Upper lobe of left lung (tissue), 4 donors: Measurements from ENCODE around the gene ERC1.

ENCODE experiments used
- EP300 ChIP-seq, 4 donors: sonication (generic); formaldehyde crosslinking; IDR thresholded peaks; one replicate each; pipeline ENCODE4 v1.5.1; 2017; ENCODE audit warnings: antibody characterized with exemption in 4 of 4, control low read depth in 2 of 4
- POLR2A ChIP-seq, 4 donors: fragments of 450-650 bp; IDR thresholded peaks; one replicate each; pipeline ENCODE4 v1.5.1; 2016 to 2017; ENCODE audit warnings: antibody characterized with exemption in 4 of 4, mild to moderate bottlenecking in 2 of 4
- POLR2AphosphoS5 ChIP-seq, 2 donors: sonication (generic); formaldehyde crosslinking; IDR thresholded peaks; one replicate each; pipeline ENCODE4 v1.5.1; 2017; ENCODE audit warnings: antibody characterized with exemption in 2 of 2
- TF ChIP-seq, protein P1 (sequence below), 6 experiments: fragments of 450-650 bp in 4 of 6; fragments of 200-600 bp in 2 of 6; sonication (generic) in 2 of 6; IDR thresholded peaks; one replicate each; pipeline ENCODE4 v1.5.1; 2016 to 2019; ENCODE audit warnings: antibody characterized with exemption in 6 of 6

DNA sequence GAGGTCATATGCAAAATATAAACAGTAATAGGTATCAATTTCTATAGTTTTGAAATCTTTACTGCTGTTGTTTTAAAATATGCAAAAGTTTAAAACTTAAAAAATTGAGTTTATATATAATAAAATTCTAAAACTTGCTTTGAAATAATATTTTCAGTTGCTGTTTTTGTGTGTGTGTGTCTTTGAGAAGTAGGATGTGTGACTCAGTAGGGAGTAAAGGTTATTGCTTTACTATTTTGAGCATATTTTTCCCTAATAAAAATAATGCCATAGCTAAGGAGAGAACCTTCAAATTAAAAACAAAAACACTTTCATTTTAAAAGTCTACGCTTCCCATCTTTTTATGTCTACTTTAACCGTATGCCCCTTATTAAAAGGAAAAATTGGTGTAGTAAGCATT lies 365.3 kb downstream of the ERC1 start:
- TF ChIP-seq, protein P1, sequence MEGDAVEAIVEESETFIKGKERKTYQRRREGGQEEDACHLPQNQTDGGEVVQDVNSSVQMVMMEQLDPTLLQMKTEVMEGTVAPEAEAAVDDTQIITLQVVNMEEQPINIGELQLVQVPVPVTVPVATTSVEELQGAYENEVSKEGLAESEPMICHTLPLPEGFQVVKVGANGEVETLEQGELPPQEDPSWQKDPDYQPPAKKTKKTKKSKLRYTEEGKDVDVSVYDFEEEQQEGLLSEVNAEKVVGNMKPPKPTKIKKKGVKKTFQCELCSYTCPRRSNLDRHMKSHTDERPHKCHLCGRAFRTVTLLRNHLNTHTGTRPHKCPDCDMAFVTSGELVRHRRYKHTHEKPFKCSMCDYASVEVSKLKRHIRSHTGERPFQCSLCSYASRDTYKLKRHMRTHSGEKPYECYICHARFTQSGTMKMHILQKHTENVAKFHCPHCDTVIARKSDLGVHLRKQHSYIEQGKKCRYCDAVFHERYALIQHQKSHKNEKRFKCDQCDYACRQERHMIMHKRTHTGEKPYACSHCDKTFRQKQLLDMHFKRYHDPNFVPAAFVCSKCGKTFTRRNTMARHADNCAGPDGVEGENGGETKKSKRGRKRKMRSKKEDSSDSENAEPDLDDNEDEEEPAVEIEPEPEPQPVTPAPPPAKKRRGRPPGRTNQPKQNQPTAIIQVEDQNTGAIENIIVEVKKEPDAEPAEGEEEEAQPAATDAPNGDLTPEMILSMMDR (IDR thresholded peaks at IDR 0.05) = no peak
- TF ChIP-seq POLR2AphosphoS5 (IDR thresholded peaks at IDR 0.05) = no peak
- TF ChIP-seq POLR2A (IDR thresholded peaks at IDR 0.05) = no peak
- TF ChIP-seq EP300 (IDR thresholded peaks at IDR 0.05) = no peak
